BLaER1 (cell line): ENCODE results near the gene P3H2.
"Not testable (repeated sequence)": the region's sequence is repeated elsewhere in the genome, so short reads cannot be mapped to it uniquely, and the experiment has no call there.

Experiments used
- H3K27ac ChIP-seq: shearing (Covaris generic); formaldehyde crosslinking; 2 replicates; pipeline ENCODE4 v1.8.1; 2022
- H3K27me3 ChIP-seq: shearing (Covaris generic); formaldehyde crosslinking; 2 replicates; pipeline ENCODE4 v1.8.1; 2022
- H3K36me3 ChIP-seq: shearing (Covaris generic); formaldehyde crosslinking; 2 replicates; pipeline ENCODE4 v1.8.1; 2022
- H3K4me1 ChIP-seq: shearing (Covaris generic); formaldehyde crosslinking; 2 replicates; pipeline ENCODE4 v1.8.1; 2022
- H3K4me2 ChIP-seq: shearing (Covaris generic); formaldehyde crosslinking; 2 replicates; pipeline ENCODE4 v1.8.1; 2022
- H3K4me3 ChIP-seq: shearing (Covaris generic); formaldehyde crosslinking; 2 replicates; pipeline ENCODE4 v1.8.1; 2022
- H3K9ac ChIP-seq: shearing (Covaris generic); formaldehyde crosslinking; 2 replicates; pipeline ENCODE4 v1.8.1; 2022
- H3K9me3 ChIP-seq: shearing (Covaris generic); formaldehyde crosslinking; 2 replicates; pipeline ENCODE4 v1.8.1; 2022
- H4K20me1 ChIP-seq: shearing (Covaris generic); formaldehyde crosslinking; 2 replicates; pipeline ENCODE4 v1.8.1; 2022
- Cebpa-rat ChIP-seq: shearing (Covaris generic); IDR thresholded peaks from 2 replicates; pipeline ENCODE4 v1.8.1; 2022

The P3H2 gene

GRCh38 chr3:190074817-190075216 is 45.9 kb downstream of the P3H2 start:
- Histone ChIP-seq H3K4me3 (no peak overlapping the region), H3K27me3 (no peaks in the 10 kb centered on the region), H3K9me3 (no peaks in the 10 kb centered on the region), H3K27ac (no peak overlapping the region), H4K20me1 (no peaks in the 10 kb centered on the region), H3K9ac (no peak overlapping the region), H3K36me3 (no peaks in the 10 kb centered on the region), H3K4me2 (no peak overlapping the region), H3K4me1 (no peaks in the 10 kb centered on the region)
- TF ChIP-seq Cebpa-rat = no peak

DNA sequence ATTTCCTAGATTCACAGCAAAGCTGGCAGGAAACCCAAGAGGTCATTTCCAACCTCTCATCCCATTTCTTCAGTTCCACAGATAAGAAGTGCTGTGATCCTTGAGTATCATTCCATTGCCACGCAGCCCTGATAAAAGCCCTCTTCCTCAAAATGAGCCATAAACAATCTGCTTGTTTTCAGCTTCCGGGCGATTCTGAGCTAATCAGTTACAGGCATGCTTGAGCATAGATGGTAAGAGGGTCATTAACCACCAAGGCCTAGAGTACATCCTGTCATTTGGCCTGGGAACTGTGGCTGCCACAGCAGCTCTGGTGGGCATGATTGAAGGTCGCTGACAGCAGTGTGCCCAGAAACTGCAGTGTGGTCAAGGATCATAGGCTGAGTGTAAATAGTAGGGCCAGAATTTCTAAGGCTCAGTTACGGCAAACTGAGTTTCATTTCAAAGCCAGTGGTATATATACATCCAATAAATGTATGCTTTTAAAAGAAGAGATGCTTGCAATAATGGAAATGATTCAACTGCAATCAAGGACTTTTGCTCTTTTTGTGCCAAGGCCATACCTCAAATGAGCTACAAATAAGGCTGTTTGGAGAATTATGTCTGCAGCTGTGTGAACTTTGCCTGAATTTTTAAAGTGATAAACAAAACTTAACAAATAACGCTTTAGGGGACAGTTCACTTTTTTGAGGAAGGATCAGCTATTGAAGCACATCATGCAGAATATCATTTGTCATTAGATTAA is 47.3 kb downstream of the P3H2 start:
- Histone ChIP-seq H3K4me1 (no peaks in the 10 kb centered on the region), H3K9me3 (no peaks in the 10 kb centered on the region), H3K27ac (no peak overlapping the region), H3K4me2 (no peak overlapping the region), H4K20me1 (no peaks in the 10 kb centered on the region), H3K27me3 (no peaks in the 10 kb centered on the region), H3K9ac (no peak overlapping the region), H3K36me3 (no peaks in the 10 kb centered on the region), H3K4me3 (no peak overlapping the region)
- no peak for TF ChIP-seq Cebpa-rat

- Histone ChIP-seq H3K27me3 (no peaks in the 10 kb centered on the region), H3K9me3 (no peaks in the 10 kb centered on the region), H3K4me3 (no peak overlapping the region), H3K4me1 (no peaks in the 10 kb centered on the region), H3K4me2 (no peak overlapping the region), H3K27ac (no peak overlapping the region), H3K36me3 (no peaks in the 10 kb centered on the region), H4K20me1 (no peaks in the 10 kb centered on the region), H3K9ac (no peak overlapping the region)
- TF ChIP-seq Cebpa-rat = no peak
These were observed 47.8 kb downstream of the P3H2 start for GRCh38 chr3:190072856-190073255.

DNA sequence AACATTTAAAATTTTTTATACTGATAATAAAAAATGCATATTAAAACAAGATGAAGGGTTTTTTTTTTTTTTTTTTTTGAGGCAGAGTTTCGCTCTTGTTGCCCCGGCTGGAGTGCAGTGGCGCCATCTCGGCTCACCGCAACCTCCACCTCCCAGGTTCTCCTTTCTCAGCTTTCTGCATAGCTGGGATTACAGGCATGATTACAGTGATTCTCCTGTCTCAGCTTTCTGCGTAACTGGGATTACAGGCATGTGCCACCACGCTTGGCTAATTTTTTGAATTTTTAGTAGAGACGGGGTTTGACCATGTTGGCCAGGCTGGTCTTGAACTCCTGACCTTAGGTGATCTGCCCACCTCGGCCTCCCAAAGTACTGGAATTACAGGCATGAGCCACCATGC is 48.8 kb downstream of the P3H2 start:
- not testable (repeated sequence) for H3K36me3 ChIP-seq, H3K4me3 ChIP-seq, H3K27ac ChIP-seq, H4K20me1 ChIP-seq, H3K9ac ChIP-seq, H3K9me3 ChIP-seq, H3K27me3 ChIP-seq, H3K4me2 ChIP-seq, H3K4me1 ChIP-seq

DNA sequence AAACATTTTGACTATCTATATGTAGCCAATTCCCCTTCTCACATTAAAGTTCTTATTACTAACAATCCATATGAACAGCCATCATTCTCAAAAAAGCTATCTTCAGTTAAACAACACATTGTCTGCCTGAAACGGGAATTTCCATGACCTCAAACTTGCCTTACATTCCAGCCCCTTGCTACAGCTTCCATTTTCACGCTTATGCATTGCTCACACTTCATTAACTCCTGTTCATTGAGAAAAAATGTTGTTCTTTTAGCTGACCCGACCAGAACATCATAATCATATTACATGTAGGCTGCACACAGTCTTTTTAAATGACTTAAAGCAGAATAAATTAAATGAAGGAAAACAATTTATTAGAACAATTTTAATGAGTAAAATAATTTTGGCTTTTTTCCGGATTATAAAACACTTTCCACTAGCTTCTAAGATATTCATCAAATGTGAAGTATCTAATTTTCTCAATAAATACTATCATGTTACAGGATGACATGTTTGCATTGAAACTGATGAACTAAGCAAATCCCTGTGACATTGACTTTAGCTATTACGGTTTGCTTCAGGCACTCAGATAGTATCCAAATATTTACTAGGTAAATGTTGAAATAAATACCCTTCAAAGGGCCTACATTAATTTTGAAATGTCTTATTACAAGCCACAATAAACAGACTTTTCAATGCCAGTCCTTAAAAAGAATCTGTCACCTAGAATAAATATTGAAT is 49.9 kb downstream of the P3H2 start:
- Histone ChIP-seq H3K9ac (no peak overlapping the region), H3K27ac (no peak overlapping the region), H3K27me3 (no peaks in the 10 kb centered on the region), H3K4me1 (no peaks in the 10 kb centered on the region), H3K4me3 (no peak overlapping the region), H3K36me3 (no peaks in the 10 kb centered on the region), H4K20me1 (no peaks in the 10 kb centered on the region), H3K4me2 (no peak overlapping the region), H3K9me3 (no peaks in the 10 kb centered on the region)
- TF ChIP-seq Cebpa-rat = no peak

DNA sequence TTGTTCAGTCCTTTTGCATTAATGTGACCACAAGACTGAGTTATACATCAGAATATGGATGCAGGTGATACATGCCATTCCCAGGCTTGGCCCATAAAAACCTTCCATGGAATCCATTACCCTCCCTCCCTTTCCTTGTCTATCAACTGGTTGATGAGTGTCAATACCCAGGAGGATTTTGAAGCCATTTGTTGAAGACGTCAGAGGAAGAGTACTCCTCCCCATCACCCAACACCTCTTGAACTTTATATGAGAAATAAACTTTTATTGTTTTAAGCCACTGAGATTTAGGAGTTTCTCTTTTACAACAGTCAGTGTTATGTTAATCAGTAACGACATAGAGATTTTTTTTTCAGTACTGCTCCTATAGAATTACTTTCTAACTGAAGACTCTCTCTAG is 55.5 kb downstream of the P3H2 start:
- H3K4me1 ChIP-seq = no peaks in the 10 kb centered on the region
- TF ChIP-seq Cebpa-rat = no peak
- no peaks in the 10 kb centered on the region for H3K36me3 ChIP-seq
- no peak overlapping the region for H3K4me2 ChIP-seq
- no peaks in the 10 kb centered on the region for H4K20me1 ChIP-seq
- H3K4me3 ChIP-seq = no peak overlapping the region
- H3K27ac ChIP-seq = no peak overlapping the region
- no peak overlapping the region for H3K9ac ChIP-seq
- H3K27me3 ChIP-seq = no peaks in the 10 kb centered on the region
- no peaks in the 10 kb centered on the region for H3K9me3 ChIP-seq

DNA sequence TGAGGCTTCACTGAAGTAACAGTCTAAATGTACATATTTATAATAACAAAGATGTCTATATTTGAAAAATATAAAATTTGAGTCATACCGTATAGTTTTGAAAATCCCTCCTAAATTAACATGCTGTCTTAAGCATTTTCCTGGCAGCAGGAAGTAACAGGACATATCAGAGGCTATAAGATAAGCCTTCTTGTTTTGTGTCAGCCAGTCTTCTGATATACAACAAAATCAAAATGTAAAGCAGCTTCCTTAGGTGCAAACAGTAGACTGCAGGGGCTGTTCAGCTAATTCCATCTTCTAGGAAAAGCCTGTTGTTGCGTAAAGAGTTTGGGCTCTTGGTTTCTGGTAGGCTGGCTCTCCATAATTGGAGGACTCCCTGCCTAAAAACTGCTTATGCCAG is 56.0 kb downstream of the P3H2 start:
- no peaks in the 10 kb centered on the region for H3K27me3 ChIP-seq
- H3K4me3 ChIP-seq = no peak overlapping the region
- no peak for TF ChIP-seq Cebpa-rat
- no peaks in the 10 kb centered on the region for H3K4me1 ChIP-seq
- no peak overlapping the region for H3K4me2 ChIP-seq
- H3K36me3 ChIP-seq = no peaks in the 10 kb centered on the region
- no peaks in the 10 kb centered on the region for H3K9me3 ChIP-seq
- no peak overlapping the region for H3K9ac ChIP-seq
- no peaks in the 10 kb centered on the region for H4K20me1 ChIP-seq
- H3K27ac ChIP-seq = no peak overlapping the region

DNA sequence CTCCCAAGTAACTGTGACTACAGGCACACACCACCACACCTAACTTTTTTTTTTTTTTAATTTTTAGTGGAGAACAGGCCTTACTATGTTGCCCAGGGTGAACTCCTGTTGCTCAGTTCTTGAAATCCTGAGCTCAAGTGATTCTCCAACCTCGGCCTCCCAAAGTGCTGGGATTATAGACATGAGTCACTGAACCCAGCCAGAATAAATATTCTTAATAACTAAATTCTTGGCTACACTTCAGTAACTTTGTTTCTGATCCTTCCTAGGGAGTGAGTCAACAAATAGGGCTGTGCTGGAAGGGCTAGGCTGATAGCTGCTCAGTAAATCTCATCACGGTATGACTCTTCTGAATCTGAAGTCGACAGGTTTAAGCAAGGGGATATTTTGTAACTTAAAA is 56.6 kb downstream of the P3H2 start:
- Histone ChIP-seq H3K36me3 (no peaks in the 10 kb centered on the region), H3K9ac (no peak overlapping the region), H4K20me1 (no peaks in the 10 kb centered on the region), H3K27ac (no peak overlapping the region), H3K27me3 (no peaks in the 10 kb centered on the region), H3K4me1 (no peaks in the 10 kb centered on the region), H3K4me3 (no peak overlapping the region), H3K9me3 (no peaks in the 10 kb centered on the region), H3K4me2 (no peak overlapping the region)
- TF ChIP-seq Cebpa-rat = no peak

DNA sequence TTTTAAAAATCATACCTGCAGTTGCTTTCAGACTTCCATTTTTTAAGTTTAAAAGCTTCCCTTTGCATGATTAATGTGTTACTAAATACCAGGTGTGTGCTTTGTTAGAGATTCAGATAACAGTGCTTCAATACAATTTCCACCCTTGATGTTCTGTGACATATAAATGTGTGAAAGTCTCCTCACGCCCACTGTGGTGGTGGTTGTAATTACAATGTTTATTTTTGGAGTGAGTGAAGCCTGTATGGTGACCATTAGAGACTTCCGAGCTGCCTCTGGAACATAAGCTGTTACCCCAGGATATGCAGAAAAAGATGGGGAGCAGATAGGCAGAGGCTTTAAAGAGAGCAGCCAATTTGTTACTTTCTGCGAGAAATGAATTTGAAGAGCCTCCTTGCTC is 57.2 kb downstream of the P3H2 start:
- H3K4me2 ChIP-seq = no peak overlapping the region
- no peaks in the 10 kb centered on the region for H4K20me1 ChIP-seq
- H3K4me3 ChIP-seq = no peak overlapping the region
- no peaks in the 10 kb centered on the region for H3K36me3 ChIP-seq
- H3K9ac ChIP-seq = no peak overlapping the region
- H3K4me1 ChIP-seq = no peaks in the 10 kb centered on the region
- no peaks in the 10 kb centered on the region for H3K27me3 ChIP-seq
- no peaks in the 10 kb centered on the region for H3K9me3 ChIP-seq
- H3K27ac ChIP-seq = no peak overlapping the region
- TF ChIP-seq Cebpa-rat = no peak

GRCh38 chr3:190060192-190060775 is 60.4 kb downstream of the P3H2 start:
- no peaks in the 10 kb centered on the region for H4K20me1 ChIP-seq
- H3K36me3 ChIP-seq = no peaks in the 10 kb centered on the region
- H3K9ac ChIP-seq = no peak overlapping the region
- no peak overlapping the region for H3K4me2 ChIP-seq
- H3K27me3 ChIP-seq = no peaks in the 10 kb centered on the region
- no peaks in the 10 kb centered on the region for H3K9me3 ChIP-seq
- H3K4me1 ChIP-seq = no peaks in the 10 kb centered on the region
- no peak overlapping the region for H3K27ac ChIP-seq
- no peak overlapping the region for H3K4me3 ChIP-seq
- no peak for TF ChIP-seq Cebpa-rat
